Panc1 (cell line): Measurements from ENCODE around the gene MMP17. TPM values are rescaled to one million over a fixed set of nuclear protein-coding genes. Genes with fewer than 3 reads are reported as not detected.
"Not testable (repeated sequence)": the region's sequence is repeated elsewhere in the genome, so short reads cannot be mapped to it uniquely, and the experiment has no call there.

Source experiments
- ATAC-seq: fragments of 200-7000 bp; cut with Tn5 transposase; 2 replicates; pipeline ENCODE4 v1.9.1; 2020; ENCODE audit warnings: mild to moderate bottlenecking, moderate library complexity
- BruUV-seq: library from RNA; stranded (reverse); fragments of 400-500 nt; replicated peaks from 2 replicates; lab custom pipeline; 2021; lab: Mats Ljungman, UMichigan
- CTCF ChIA-PET: fragments of 300-600 bp; sonication (Branson Sonifier 250); formaldehyde crosslinking; loops from one replicate; lab custom pipeline; 2022; ENCODE audit warnings: antibody characterized with exemption; lab: Charles Lee
- POLR2A ChIA-PET: fragments of 300-600 bp; sonication (Branson Sonifier 250); formaldehyde crosslinking; loops from one replicate; lab custom pipeline; 2022; ENCODE audit warnings: antibody characterized with exemption; lab: Charles Lee
- DNase-seq: peaks from one replicate; pipeline ENCODE4 v3.0.0-alpha.2; 2010; ENCODE audit warnings: low read depth, low spot score
- H3K27ac ChIP-seq: 2 replicates; pipeline ENCODE4 v1.5.1; 2011; ENCODE audit warnings: mild to moderate bottlenecking, low read length, inconsistent platforms
- H3K27me3 ChIP-seq: fragments of 200-500 bp; sonication (Bioruptor generic); 2 replicates; pipeline ENCODE4 v1.6.0; 2014; ENCODE audit warnings: low read length, inconsistent platforms; ENCODE audit not compliant: control insufficient read depth, insufficient read depth
- H3K36me3 ChIP-seq: fragments of 200-500 bp; sonication (Bioruptor generic); 2 replicates; pipeline ENCODE4 v1.5.1; 2014; ENCODE audit warnings: inconsistent platforms, mild to moderate bottlenecking, low read length, moderate library complexity; ENCODE audit not compliant: control insufficient read depth, insufficient read depth
- H3K4me1 ChIP-seq: 2 replicates; pipeline ENCODE4 v1.5.1; 2011; ENCODE audit warnings: inconsistent platforms, mild to moderate bottlenecking, low read length, moderate library complexity; ENCODE audit not compliant: control insufficient read depth, insufficient read depth
- H3K4me3 ChIP-seq, 2 experiments: 2 replicates each; pipeline ENCODE4 v1.5.1; 2011 to 2012; ENCODE audit warnings: low read depth in 2 of 2, low read length in 2 of 2, mild to moderate bottlenecking in 2 of 2, inconsistent platforms in 1 of 2, moderate library complexity in 1 of 2
- H3K9me3 ChIP-seq: fragments of 200-500 bp; sonication (Bioruptor generic); 2 replicates; pipeline ENCODE4 v1.5.1; 2014; ENCODE audit warnings: low read depth, mild to moderate bottlenecking, inconsistent platforms, low read length, moderate library complexity; ENCODE audit not compliant: control insufficient read depth, insufficient read depth
- CTCF ChIP-seq: fragments of 450-650 bp; IDR thresholded peaks from 2 replicates; pipeline ENCODE4 v1.5.1; 2017; ENCODE audit warnings: mild to moderate bottlenecking
- POLR2AphosphoS5 ChIP-seq: IDR thresholded peaks from 2 replicates; pipeline ENCODE4 v1.6.1; 2012; ENCODE audit warnings: mild to moderate bottlenecking, low read depth, low read length, moderate library complexity
- REST ChIP-seq, 2 experiments: IDR thresholded peaks; 2 replicates each; pipeline ENCODE4 v1.6.1; 2011 to 2012; ENCODE audit warnings: low read depth in 2 of 2, control low read depth in 1 of 2, low read length in 1 of 2, mild to moderate bottlenecking in 1 of 2, moderate library complexity in 1 of 2; ENCODE audit not compliant: insufficient read depth in 1 of 2
- SIN3A ChIP-seq: IDR thresholded peaks from 2 replicates; pipeline ENCODE4 v1.6.1; 2012; ENCODE audit warnings: low read depth, mild to moderate bottlenecking, low read length, moderate library complexity, borderline replicate concordance; ENCODE audit not compliant: insufficient read depth
- TCF7L2 ChIP-seq: IDR thresholded peaks from 2 replicates; pipeline ENCODE4 v1.6.1; 2011; ENCODE audit warnings: mild to moderate bottlenecking, low read depth, low read length, inconsistent platforms
- in situ Hi-C: cut with HindIII; loops from 2 replicates; pipeline ENCODE4 v1.10.0; 2016; ENCODE audit warnings: low sequenced_read_pairs, low pct_unique_long_range_greater_than_20kb
- intact Hi-C: fragments of 100-400 bp; cut with micrococcal nuclease; formaldehyde crosslinking; loops from one replicate; pipeline ENCODE4 v1.10.0; 2022; ENCODE audit not compliant: unreplicated experiment
- total RNA-seq: library from RNA; stranded (reverse); gene quantifications from one replicate; pipeline ENCODE4 v1.2.1, GENCODE V29; 2021; ENCODE audit not compliant: unreplicated experiment

MMP17 gene
- total RNA-seq, 1 experiment from 2014 or later, result 30.0 TPM

- ChIA-PET POLR2A (no interaction called here), CTCF (no interaction called here)
- in situ Hi-C loops, result no loop called here
- Histone ChIP-seq H3K4me3 (no peak overlapping the region), H3K9me3 (no peaks in the 10 kb centered on the region; the same call in 1 of the 2 replicates), H3K27me3 (no peaks in the 10 kb centered on the region), H3K4me1 (no peaks in the 10 kb centered on the region), H3K36me3 (no peaks in the 10 kb centered on the region), H3K27ac (no peak overlapping the region)
- no peak for DNase-seq
- TF ChIP-seq TCF7L2, result no peak
- TF ChIP-seq REST (IDR thresholded peaks at IDR 0.05; ENCODE audit: insufficient read depth in 1 of 2, low read depth in 2 of 2, low read length in 1 of 2), result no peak
- TF ChIP-seq SIN3A, result no peak
- no peak for TF ChIP-seq POLR2AphosphoS5
- no peak for TF ChIP-seq CTCF
- no peak for ATAC-seq
- intact Hi-C loops, result no loop called here
- no TSS peak for BruUV-seq
Observed at GRCh38 chr12:131885543-131886057, 57.4 kb downstream of the MMP17 start.

- H3K27ac ChIP-seq, POLR2A ChIA-PET, BruUV-seq, intact Hi-C loops, CTCF ChIA-PET, H3K9me3 ChIP-seq, H3K4me3 ChIP-seq, H3K4me1 ChIP-seq, in situ Hi-C loops, H3K36me3 ChIP-seq, DNase-seq, H3K27me3 ChIP-seq, ATAC-seq: not testable (repeated sequence)
Observed at GRCh38 chr12:131891722-131892121, 63.5 kb downstream of the MMP17 start.

GRCh38 chr12:131892711-131893604 lies 64.8 kb downstream of the MMP17 start:
- no peak for DNase-seq
- ChIA-PET CTCF (no interaction called here), POLR2A (no interaction called here)
- 0 out of 2 replicates have a peak, but pooled peaks cover 4% of the 10 kb centered on the region for H3K4me1 ChIP-seq
- H3K36me3 ChIP-seq, result no peaks in the 10 kb centered on the region
- no peak overlapping the region for H3K4me3 ChIP-seq
- ATAC-seq, result no peak
- no peak overlapping the region for H3K27ac ChIP-seq
- H3K9me3 ChIP-seq, result no peaks in the 10 kb centered on the region
- TF ChIP-seq TCF7L2 (no peak), REST (IDR thresholded peaks at IDR 0.05; ENCODE audit: insufficient read depth in 1 of 2, low read depth in 2 of 2, low read length in 1 of 2) (no peak), SIN3A (no peak)
- H3K27me3 ChIP-seq, result no peaks in the 10 kb centered on the region
- intact Hi-C loops, result no loop called here
- in situ Hi-C loops, result no loop called here
- BruUV-seq, result no TSS peak
